Kasumi-1 (cell line): ENCODE data around the gene SVOPL.

Source experiments
- DNase-seq, 2 experiments: peaks; one replicate each; lab custom pipeline; 2025; lab: John Stamatoyannopoulos, UW

SVOPL gene

GRCh38 chr7:138607216-138608126 is 93.7 kb downstream of the SVOPL start:
- DNase-seq, result no peak

GRCh38 chr7:138606236-138606635 is 94.9 kb downstream of the SVOPL start:
- DNase-seq, result peak in 1 of 2 experiments; percentile 20

GRCh38 chr7:138603549-138604318 is 97.4 kb downstream of the SVOPL start:
- no peak for DNase-seq

GRCh38 chr7:138602451-138602850 is 98.7 kb downstream of the SVOPL start:
- peak; percentile 37 to 50 for DNase-seq

GRCh38 chr7:138595454-138595853 is 105.7 kb downstream of the SVOPL start:
- DNase-seq, result no peak

- no peak for DNase-seq
Measured at GRCh38 chr7:138590154-138590553, 111.0 kb downstream of the SVOPL start.

GRCh38 chr7:138588986-138589385 is 112.2 kb downstream of the SVOPL start:
- DNase-seq, result no peak

GRCh38 chr7:138587485-138587884 is 113.7 kb downstream of the SVOPL start:
- no peak for DNase-seq

- no peak for DNase-seq
Measured at GRCh38 chr7:138585283-138585993, 115.7 kb downstream of the SVOPL start.

GRCh38 chr7:138584696-138585095 is 116.5 kb downstream of the SVOPL start:
- DNase-seq, result no peak

- no peak for DNase-seq
Measured at GRCh38 chr7:138584283-138584682, 116.9 kb downstream of the SVOPL start.

- DNase-seq, result no peak
Measured at GRCh38 chr7:138581065-138581464, 120.1 kb downstream of the SVOPL start.

- no peak for DNase-seq
Measured at GRCh38 chr7:138579671-138580070, 121.5 kb downstream of the SVOPL start.

- no peak for DNase-seq
Measured at GRCh38 chr7:138579136-138579535, 122.0 kb downstream of the SVOPL start.

GRCh38 chr7:138575897-138576428 is 125.2 kb downstream of the SVOPL start:
- no peak for DNase-seq

GRCh38 chr7:138573741-138574140 is 127.4 kb downstream of the SVOPL start:
- DNase-seq, result no peak

- no peak for DNase-seq
Measured at GRCh38 chr7:138570715-138571114, 130.4 kb downstream of the SVOPL start.

GRCh38 chr7:138569418-138569817 is 131.7 kb downstream of the SVOPL start:
- no peak for DNase-seq

- DNase-seq, result no peak
Measured at GRCh38 chr7:138568655-138569054, 132.5 kb downstream of the SVOPL start.

GRCh38 chr7:138565451-138566114 is 135.6 kb downstream of the SVOPL start:
- peak; percentile 92 to 94 for DNase-seq

GRCh38 chr7:138565071-138565450 is 136.1 kb downstream of the SVOPL start:
- peak; percentile 98 for DNase-seq

GRCh38 chr7:138564365-138564764 is 136.8 kb downstream of the SVOPL start:
- peak; percentile 35 to 64 for DNase-seq
